Activated T-cell treated with anti-CD3 and anti-CD28 coated beads, Interleukin-2, amount 50 U/mL, for 1 hour (primary cell): Measurements from ENCODE around the gene RPL35.

Experiments used
- DNase-seq: peaks from one replicate; pipeline ENCODE4 v3.0.0-alpha.2; 2020

Gene RPL35

GRCh38 chr9:124813501-124814163 lies 48.1 kb downstream of the RPL35 start:
- no peak for DNase-seq

- DNase-seq = no peak
Measured at GRCh38 chr9:124813041-124813440, 48.7 kb downstream of the RPL35 start.

- DNase-seq = no peak
Measured at GRCh38 chr9:124812441-124812876, 49.3 kb downstream of the RPL35 start.

- DNase-seq = no peak
Measured at GRCh38 chr9:124810663-124811355, 50.9 kb downstream of the RPL35 start.

- no peak for DNase-seq
Measured at GRCh38 chr9:124809741-124810500, 51.8 kb downstream of the RPL35 start.

GRCh38 chr9:124809211-124809610 lies 52.5 kb downstream of the RPL35 start:
- DNase-seq = no peak

- DNase-seq = no peak
Measured at GRCh38 chr9:124808246-124808956, 53.4 kb downstream of the RPL35 start.
